ENCODE measurements around the gene AMDHD2. TPM values are rescaled to one million over a fixed set of nuclear protein-coding genes. Genes with fewer than 3 reads are reported as not detected.

Gene AMDHD2
- total and polyA plus RNA-seq, 2 of the 13 experiments (the other 11 are each of a cell fraction or from before 2014, with no cell fraction given), result 33.5 to 39.1 TPM

DNA sequence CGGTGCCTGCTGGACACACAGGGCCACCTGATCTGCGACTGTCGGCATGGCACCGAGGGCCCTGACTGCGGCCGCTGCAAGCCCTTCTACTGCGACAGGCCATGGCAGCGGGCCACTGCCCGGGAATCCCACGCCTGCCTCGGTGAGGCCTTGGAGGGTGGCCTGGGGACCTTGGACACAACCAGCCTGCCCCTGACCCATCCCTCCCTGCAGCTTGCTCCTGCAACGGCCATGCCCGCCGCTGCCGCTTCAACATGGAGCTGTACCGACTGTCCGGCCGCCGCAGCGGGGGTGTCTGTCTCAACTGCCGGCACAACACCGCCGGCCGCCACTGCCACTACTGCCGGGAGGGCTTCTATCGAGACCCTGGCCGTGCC is 47.7 kb upstream of the AMDHD2 start (continued):
- TF ChIP-seq, protein P1, sequence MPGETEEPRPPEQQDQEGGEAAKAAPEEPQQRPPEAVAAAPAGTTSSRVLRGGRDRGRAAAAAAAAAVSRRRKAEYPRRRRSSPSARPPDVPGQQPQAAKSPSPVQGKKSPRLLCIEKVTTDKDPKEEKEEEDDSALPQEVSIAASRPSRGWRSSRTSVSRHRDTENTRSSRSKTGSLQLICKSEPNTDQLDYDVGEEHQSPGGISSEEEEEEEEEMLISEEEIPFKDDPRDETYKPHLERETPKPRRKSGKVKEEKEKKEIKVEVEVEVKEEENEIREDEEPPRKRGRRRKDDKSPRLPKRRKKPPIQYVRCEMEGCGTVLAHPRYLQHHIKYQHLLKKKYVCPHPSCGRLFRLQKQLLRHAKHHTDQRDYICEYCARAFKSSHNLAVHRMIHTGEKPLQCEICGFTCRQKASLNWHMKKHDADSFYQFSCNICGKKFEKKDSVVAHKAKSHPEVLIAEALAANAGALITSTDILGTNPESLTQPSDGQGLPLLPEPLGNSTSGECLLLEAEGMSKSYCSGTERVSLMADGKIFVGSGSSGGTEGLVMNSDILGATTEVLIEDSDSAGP (CRISPR knock-in tag; IDR thresholded peaks at IDR 0.05; ENCODE audit: borderline replicate concordance), result peak; percentile 53; the same call in 1 of the 2 replicates
- TF ChIP-seq, protein P2, sequence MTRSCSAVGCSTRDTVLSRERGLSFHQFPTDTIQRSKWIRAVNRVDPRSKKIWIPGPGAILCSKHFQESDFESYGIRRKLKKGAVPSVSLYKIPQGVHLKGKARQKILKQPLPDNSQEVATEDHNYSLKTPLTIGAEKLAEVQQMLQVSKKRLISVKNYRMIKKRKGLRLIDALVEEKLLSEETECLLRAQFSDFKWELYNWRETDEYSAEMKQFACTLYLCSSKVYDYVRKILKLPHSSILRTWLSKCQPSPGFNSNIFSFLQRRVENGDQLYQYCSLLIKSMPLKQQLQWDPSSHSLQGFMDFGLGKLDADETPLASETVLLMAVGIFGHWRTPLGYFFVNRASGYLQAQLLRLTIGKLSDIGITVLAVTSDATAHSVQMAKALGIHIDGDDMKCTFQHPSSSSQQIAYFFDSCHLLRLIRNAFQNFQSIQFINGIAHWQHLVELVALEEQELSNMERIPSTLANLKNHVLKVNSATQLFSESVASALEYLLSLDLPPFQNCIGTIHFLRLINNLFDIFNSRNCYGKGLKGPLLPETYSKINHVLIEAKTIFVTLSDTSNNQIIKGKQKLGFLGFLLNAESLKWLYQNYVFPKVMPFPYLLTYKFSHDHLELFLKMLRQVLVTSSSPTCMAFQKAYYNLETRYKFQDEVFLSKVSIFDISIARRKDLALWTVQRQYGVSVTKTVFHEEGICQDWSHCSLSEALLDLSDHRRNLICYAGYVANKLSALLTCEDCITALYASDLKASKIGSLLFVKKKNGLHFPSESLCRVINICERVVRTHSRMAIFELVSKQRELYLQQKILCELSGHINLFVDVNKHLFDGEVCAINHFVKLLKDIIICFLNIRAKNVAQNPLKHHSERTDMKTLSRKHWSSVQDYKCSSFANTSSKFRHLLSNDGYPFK (CRISPR knock-in tag; IDR thresholded peaks at IDR 0.05; ENCODE audit: borderline replicate concordance), result peak; percentile 43; the same call in 1 of the 2 replicates
- TF ChIP-seq ZMYM2 (CRISPR knock-in tag; IDR thresholded peaks at IDR 0.05) (0 out of 2 replicates have a peak, but pooled peaks have one; percentile 22), ZNF326 (CRISPR knock-in tag; IDR thresholded peaks at IDR 0.05; ENCODE audit: borderline replicate concordance) (no peak), HIVEP1 (CRISPR knock-in tag; IDR thresholded peaks at IDR 0.05) (0 out of 2 replicates have a peak, but pooled peaks have one; percentile 7), SP4 (CRISPR knock-in tag; IDR thresholded peaks at IDR 0.05) (0 out of 2 replicates have a peak, but pooled peaks have one; percentile 16), ZNF234 (CRISPR knock-in tag; conservative IDR thresholded peaks at IDR 0.05) (peak; percentile 30; the same call in 1 of the 2 replicates), ZNF510 (CRISPR knock-in tag; IDR thresholded peaks at IDR 0.05; ENCODE audit: low read depth) (no peak), SP140L (CRISPR knock-in tag; IDR thresholded peaks at IDR 0.05; ENCODE audit: borderline replicate concordance) (no peak), AKAP8 (CRISPR knock-in tag; IDR thresholded peaks at IDR 0.05) (peak; percentile 89; the same call in 1 of the 2 replicates), ZNF160 (CRISPR knock-in tag; IDR thresholded peaks at IDR 0.05) (no peak), ZNF841 (CRISPR knock-in tag; IDR thresholded peaks at IDR 0.05; ENCODE audit: borderline replicate concordance) (no peak), NFKBIZ (CRISPR knock-in tag; IDR thresholded peaks at IDR 0.05) (no peak), U2AF1 (optimal IDR thresholded peaks at IDR 0.05; ENCODE audit: low read depth, low read length) (no peak), ZNF761 (CRISPR knock-in tag; conservative IDR thresholded peaks at IDR 0.05) (no peak), PHF5A (CRISPR knock-in tag; IDR thresholded peaks at IDR 0.05; ENCODE audit: low read depth, unreplicated experiment) (no peak), HDAC6 (IDR thresholded peaks at IDR 0.05; ENCODE audit: low read depth, low read length) (no peak), AGO2 (optimal IDR thresholded peaks at IDR 0.05; ENCODE audit: low read depth, low read length) (peak; percentile 41), ZMAT3 (CRISPR knock-in tag; conservative IDR thresholded peaks at IDR 0.05) (no peak), ARID2 (CRISPR knock-in tag; IDR thresholded peaks at IDR 0.05; ENCODE audit: borderline replicate concordance) (no peak), ZNF788 (CRISPR knock-in tag; IDR thresholded peaks at IDR 0.05; ENCODE audit: borderline replicate concordance) (no peak), ATAD3A (CRISPR knock-in tag; IDR thresholded peaks at IDR 0.05) (no peak)
- TF ChIP-seq, protein P3, sequence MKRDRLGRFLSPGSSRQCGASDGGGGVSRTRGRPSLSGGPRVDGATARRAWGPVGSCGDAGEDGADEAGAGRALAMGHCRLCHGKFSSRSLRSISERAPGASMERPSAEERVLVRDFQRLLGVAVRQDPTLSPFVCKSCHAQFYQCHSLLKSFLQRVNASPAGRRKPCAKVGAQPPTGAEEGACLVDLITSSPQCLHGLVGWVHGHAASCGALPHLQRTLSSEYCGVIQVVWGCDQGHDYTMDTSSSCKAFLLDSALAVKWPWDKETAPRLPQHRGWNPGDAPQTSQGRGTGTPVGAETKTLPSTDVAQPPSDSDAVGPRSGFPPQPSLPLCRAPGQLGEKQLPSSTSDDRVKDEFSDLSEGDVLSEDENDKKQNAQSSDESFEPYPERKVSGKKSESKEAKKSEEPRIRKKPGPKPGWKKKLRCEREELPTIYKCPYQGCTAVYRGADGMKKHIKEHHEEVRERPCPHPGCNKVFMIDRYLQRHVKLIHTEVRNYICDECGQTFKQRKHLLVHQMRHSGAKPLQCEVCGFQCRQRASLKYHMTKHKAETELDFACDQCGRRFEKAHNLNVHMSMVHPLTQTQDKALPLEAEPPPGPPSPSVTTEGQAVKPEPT (CRISPR knock-in tag; IDR thresholded peaks at IDR 0.05; ENCODE audit: low read depth), result no peak
- TF ChIP-seq, protein P4, sequence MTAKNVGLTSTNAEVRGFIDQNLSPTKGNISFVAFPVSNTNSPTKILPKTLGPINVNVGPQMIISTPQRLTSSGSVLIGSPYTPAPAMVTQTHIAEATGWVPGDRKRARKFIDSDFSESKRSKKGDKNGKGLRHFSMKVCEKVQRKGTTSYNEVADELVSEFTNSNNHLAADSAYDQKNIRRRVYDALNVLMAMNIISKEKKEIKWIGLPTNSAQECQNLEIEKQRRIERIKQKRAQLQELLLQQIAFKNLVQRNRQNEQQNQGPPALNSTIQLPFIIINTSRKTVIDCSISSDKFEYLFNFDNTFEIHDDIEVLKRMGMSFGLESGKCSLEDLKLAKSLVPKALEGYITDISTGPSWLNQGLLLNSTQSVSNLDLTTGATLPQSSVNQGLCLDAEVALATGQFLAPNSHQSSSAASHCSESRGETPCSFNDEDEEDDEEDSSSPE (CRISPR knock-in tag; IDR thresholded peaks at IDR 0.05), result no peak
